ENCODE measurements around the gene CYP2D6.
"Not testable (repeated sequence)": the region's sequence is repeated elsewhere in the genome, so short reads cannot be mapped to it uniquely, and the experiment has no call there.

The CYP2D6 gene

GRCh38 chr22:42139508-42139907, 8.9 kb upstream of the CYP2D6 start:
- H3K4me3 ChIP-seq (ENCODE audit: control insufficient read depth, low read depth, low read length); DNase-seq (ENCODE audit: low read depth): not testable (repeated sequence)

GRCh38 chr22:42138972-42139371, 8.4 kb upstream of the CYP2D6 start:
- DNase-seq (ENCODE audit: low read depth), result no peak
- H3K4me3 ChIP-seq (ENCODE audit: control insufficient read depth, low read depth, low read length), result no peak overlapping the region
- TF ChIP-seq CTCF (IDR thresholded peaks at IDR 0.05; ENCODE audit: control insufficient read depth, insufficient read depth, low read depth, low read length, missing control alignments), result no peak

GRCh38 chr22:42138122-42138770, 7.6 kb upstream of the CYP2D6 start:
- no peak overlapping the region for H3K4me3 ChIP-seq (ENCODE audit: control insufficient read depth, low read depth, low read length)
- no peak for DNase-seq (ENCODE audit: low read depth)
- no peak for TF ChIP-seq CTCF (IDR thresholded peaks at IDR 0.05; ENCODE audit: control insufficient read depth, insufficient read depth, low read depth, low read length, missing control alignments)

- not testable (repeated sequence) for DNase-seq (ENCODE audit: low read depth); H3K4me3 ChIP-seq (ENCODE audit: control insufficient read depth, low read depth, low read length)
Measured at GRCh38 chr22:42135688-42136087, 5.1 kb upstream of the CYP2D6 start.

GRCh38 chr22:42134100-42135020, 3.8 kb upstream of the CYP2D6 start:
- DNase-seq (ENCODE audit: low read depth), result no peak
- H3K4me3 ChIP-seq (ENCODE audit: control insufficient read depth, low read depth, low read length), result no peak overlapping the region
- no peak for TF ChIP-seq CTCF (IDR thresholded peaks at IDR 0.05; ENCODE audit: control insufficient read depth, insufficient read depth, low read depth, low read length, missing control alignments)

- DNase-seq (ENCODE audit: low read depth), result no peak
- TF ChIP-seq CTCF (IDR thresholded peaks at IDR 0.05; ENCODE audit: control insufficient read depth, insufficient read depth, low read depth, low read length, missing control alignments), result no peak
- no peak overlapping the region for H3K4me3 ChIP-seq (ENCODE audit: control insufficient read depth, low read depth, low read length)
Measured at GRCh38 chr22:42132457-42132856, 1.8 kb upstream of the CYP2D6 start.

- TF ChIP-seq CTCF (IDR thresholded peaks at IDR 0.05; ENCODE audit: control insufficient read depth, insufficient read depth, low read depth, low read length, missing control alignments), result no peak
- H3K4me3 ChIP-seq (ENCODE audit: control insufficient read depth, low read depth, low read length), result no peak overlapping the region
- DNase-seq (ENCODE audit: low read depth), result no peak
Measured at GRCh38 chr22:42131562-42131961, 952 bp upstream of the CYP2D6 start.

- not testable (repeated sequence) for H3K4me3 ChIP-seq (ENCODE audit: control insufficient read depth, low read depth, low read length); DNase-seq (ENCODE audit: low read depth)
Measured at GRCh38 chr22:42130182-42130581, 428 bp downstream of the CYP2D6 start.

- not testable (repeated sequence) for DNase-seq (ENCODE audit: low read depth); H3K4me3 ChIP-seq (ENCODE audit: control insufficient read depth, low read depth, low read length)
Measured at GRCh38 chr22:42128776-42129694, 1.6 kb downstream of the CYP2D6 start.

- H3K4me3 ChIP-seq (ENCODE audit: control insufficient read depth, low read depth, low read length); DNase-seq (ENCODE audit: low read depth): not testable (repeated sequence)
Measured at GRCh38 chr22:42128007-42128406, 2.6 kb downstream of the CYP2D6 start.

All from AG09309 (cell line).